ENCODE data around the gene TSPAN18.

GRCh38 chr11:44849922-44850321 lies 123.2 kb downstream of the TSPAN18 start:
- TF ChIP-seq CTCF (conservative IDR thresholded peaks at IDR 0.05; ENCODE audit: low read depth in 2 of 2) (no peak), NANOG (IDR thresholded peaks at IDR 0.05; ENCODE audit: borderline replicate concordance) (no peak), EZH2 (IDR thresholded peaks at IDR 0.05; ENCODE audit: low read depth, unreplicated experiment) (no peak), POLR2AphosphoS5 (IDR thresholded peaks at IDR 0.05; ENCODE audit: low read depth) (no peak), REST (IDR thresholded peaks at IDR 0.05; ENCODE audit: unreplicated experiment) (no peak), CREB1 (CRISPR knock-in tag; IDR thresholded peaks at IDR 0.05; ENCODE audit: low read depth) (no peak), EZH2phosphoT487 (IDR thresholded peaks at IDR 0.05; ENCODE audit: unreplicated experiment) (no peak), ZNF114 (CRISPR knock-in tag; IDR thresholded peaks at IDR 0.05) (no peak), ETS1 (IDR thresholded peaks at IDR 0.05) (no peak), JUNB (IDR thresholded peaks at IDR 0.05; ENCODE audit: unreplicated experiment) (no peak), STAT1 (IDR thresholded peaks at IDR 0.05; ENCODE audit: unreplicated experiment) (no peak), ZNF462 (CRISPR knock-in tag; IDR thresholded peaks at IDR 0.05) (no peak), ZNF331 (CRISPR knock-in tag; IDR thresholded peaks at IDR 0.05; ENCODE audit: low read depth) (no peak)

Data from GM23338 (cell line).